Activated CD4-positive, alpha-beta T cell treated with anti-CD3 and anti-CD28 coated beads, Interleukin-2, amount 50 U/mL, for 24 hours (primary cell): ENCODE measurements around the gene MEF2C.
"Not testable (repeated sequence)": the region's sequence is repeated elsewhere in the genome, so short reads cannot be mapped to it uniquely, and the experiment has no call there.

ENCODE experiments used
- DNase-seq, 2 donors: peaks; one replicate each; pipeline ENCODE4 v3.0.0-alpha.2; 2020; ENCODE audit warnings: low read depth in 1 of 2, low spot score in 1 of 2

The MEF2C gene

DNA sequence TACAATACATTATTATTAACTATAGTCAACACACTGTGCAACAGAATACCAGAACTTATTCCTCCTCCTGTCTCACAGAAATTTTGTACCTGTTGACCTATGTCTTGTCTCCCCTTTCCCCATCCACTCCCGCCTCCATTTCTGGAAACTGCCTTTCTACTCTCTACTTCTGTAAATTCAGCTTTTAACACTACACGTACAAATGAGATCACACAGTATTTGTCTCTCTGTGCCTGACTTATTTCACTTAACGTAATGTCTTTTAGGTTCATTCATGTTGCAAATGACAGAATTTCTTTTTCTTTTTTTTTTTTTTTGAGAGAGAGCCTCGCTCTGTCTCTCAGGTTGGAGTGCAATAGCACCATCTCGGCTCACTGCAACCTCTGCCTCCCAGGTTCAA, 19.5 kb downstream of the MEF2C start:
- no peak for DNase-seq

DNA sequence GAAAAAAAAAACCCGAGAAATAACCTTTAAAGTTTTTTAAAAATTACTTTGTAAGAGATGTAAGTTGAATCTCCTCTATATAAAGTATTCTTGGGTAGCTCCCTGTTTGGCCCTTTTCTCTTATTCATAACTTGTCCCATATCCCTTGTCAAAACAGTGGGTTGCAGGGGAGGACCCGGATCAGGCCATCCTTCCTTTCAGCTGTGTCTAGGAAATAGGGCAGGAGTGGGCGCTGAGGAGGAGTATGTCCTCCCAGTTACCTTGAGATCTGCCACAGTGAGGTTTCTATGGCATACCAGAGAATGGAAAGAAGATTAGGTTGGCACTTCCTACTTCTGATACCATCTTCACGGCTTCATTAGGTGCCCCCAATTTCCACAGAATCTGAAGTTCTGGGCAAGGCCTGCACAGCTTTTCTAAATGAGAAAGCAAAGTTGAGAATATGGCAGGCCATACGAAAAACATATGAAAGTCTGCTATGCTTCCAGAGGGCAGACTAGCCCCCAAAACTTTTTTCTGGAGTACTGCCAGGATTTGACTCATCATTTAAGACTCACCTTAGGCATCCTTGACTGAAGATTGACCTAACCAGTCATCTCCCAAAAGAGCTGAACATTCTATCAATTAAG, 20.3 kb downstream of the MEF2C start:
- DNase-seq = no peak

DNA sequence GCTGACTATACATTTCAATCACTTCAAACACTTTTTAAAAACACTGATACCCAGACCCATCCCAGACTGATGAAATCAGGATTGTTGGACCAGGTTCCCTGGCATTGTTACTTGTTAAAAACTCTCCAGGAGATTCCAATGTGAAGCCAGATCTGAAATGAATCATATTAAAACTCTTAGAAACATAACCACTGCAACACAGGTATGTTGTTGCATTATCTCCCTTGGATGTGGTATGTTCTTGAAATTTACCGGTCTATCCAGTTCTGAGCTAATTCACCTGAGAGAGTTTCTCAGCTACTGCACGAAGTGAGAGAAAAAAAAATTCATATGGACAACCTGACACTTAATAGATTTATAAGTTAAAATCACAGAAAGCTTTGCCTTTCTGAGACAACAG, 21.8 kb downstream of the MEF2C start:
- DNase-seq = no peak

DNA sequence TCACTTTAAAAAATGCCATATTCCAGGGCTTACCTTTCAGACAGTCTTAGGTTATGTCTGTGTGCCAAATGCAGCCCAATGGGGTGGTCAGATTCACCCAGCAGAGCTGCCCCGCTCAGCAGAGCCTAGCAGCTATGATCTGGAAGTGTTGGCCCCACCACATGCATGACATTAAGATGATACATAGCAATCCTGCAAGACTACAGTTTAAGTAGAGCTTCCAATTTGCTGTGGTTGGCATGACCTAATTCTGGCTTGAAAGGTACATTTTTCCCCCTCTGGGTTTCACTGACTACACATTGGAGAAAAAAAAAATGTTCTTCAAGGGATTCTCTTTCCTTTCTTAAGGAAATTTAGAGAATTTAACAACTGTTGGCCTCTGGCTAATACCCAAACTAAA, 22.5 kb downstream of the MEF2C start:
- no peak for DNase-seq

DNA sequence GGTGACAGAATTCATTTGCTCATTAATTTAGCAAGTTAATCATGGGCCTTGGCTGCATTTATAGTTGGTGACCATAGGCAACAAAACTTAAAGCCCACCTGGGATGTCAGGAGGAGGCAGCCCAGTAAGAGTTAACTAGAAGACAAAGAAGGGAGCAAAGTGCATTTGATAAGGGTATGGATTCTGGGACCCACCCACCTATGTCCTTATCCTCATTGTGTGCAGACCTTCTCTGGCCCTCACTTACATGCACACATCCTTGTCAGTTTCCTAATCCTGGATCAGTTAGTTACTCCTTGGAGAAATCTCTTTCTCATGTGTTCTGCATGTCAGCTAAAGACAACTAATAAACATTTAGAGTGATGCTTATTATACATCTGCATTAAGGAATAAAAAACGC, 24.6 kb downstream of the MEF2C start:
- DNase-seq = no peak

DNA sequence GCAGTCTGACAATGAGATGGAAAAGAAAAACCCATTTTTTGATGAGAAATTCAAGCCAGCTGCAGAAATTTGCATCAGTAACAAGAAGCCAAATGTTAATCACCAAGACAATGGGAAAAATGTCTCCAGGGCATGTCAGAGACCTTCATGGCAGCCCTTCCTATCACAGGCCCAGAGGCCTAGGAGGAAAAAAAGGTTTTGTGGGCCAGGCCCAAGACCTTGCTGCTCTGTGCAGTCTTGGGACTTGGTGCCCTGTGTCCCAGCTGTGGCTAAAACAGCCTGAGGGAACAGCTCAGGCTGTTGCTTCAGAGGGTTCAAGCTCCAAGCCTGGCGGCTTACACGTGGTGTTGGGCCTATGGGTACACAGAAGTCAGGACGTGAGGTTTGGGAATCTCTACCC, 26.6 kb downstream of the MEF2C start:
- not testable (repeated sequence) for DNase-seq

DNA sequence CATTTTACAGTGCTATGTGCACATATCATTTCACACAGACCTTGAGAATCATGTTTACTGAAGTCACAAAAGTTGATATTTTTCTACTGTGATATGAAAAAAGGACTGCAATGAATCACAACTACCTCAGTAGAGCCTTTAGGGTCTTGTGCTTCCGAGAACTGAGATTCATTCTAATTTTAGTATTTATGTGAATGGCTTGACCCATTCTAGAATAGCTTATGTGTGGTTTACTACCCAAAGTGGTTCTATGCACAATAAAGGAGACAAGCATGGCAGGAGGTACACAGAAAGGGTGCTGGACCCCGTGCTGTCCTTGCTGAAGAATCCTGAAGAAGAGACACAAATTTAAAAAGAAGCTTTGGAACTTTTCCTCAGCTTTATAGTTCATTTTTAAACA, 28.2 kb downstream of the MEF2C start:
- DNase-seq = no peak

DNA sequence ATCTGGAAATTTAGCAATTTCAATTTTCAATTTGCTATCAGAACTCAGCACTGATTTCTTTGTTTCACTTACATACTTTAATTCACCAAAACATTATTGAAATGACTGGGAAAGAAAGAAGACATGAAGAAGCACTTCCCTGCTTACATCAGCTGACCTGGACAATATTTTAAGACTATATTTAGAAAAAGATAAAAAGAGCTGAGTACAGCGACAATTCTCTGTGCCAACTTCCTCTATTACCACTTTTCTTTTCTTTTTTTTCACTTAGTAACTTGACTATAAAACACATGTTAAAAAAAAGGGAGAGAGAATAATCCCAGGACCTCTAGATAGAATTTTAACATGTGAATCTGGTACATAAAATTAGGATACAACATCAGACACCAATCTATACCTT, 35.6 kb downstream of the MEF2C start:
- no peak for DNase-seq

DNA sequence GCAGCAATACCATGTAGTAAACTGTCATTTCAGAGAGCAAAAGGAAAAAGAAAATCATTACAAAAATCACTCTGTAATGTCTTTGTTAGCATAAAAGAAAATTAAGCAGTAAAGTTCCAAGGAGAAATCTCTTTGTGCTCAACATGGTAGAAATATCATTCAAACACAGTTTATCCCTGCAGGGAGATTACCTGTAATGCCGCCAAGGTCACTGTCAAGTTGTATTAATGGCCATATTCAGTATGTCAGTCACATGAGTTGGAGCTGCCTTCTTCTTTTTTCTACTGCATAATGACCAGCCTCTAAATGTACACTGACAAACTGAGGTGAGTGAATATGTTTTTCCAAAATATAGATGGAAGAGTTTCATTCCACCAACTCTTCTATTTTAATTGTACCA, 36.5 kb downstream of the MEF2C start:
- no peak for DNase-seq

DNA sequence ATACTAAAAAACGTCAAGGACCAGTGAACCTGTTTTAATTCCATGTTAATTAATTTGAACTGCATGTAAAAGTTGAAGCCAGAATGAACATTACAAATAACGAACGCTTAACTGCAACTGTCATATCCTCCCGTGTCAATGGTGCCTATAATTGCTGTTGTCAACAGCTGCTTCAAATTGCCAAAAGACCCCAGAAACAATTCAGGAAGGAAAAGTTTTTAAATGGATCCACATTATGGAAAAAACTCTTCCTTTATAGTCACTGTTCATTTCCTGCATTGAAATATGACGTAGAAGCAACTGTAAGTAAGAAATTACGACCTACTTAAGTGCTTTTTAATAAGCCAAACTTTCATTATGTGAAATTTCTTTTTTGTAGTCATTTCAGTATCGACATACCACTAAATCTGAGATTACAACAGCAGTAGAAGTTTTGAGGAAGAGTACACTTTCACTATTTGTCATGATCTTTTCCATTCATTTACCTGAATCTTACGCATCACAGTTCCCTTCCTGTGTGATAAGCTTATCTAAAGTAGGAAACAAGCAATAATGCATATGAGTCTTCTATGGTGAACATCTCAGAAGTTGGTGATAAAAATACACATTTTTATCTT, 37.8 kb downstream of the MEF2C start:
- DNase-seq = no peak

DNA sequence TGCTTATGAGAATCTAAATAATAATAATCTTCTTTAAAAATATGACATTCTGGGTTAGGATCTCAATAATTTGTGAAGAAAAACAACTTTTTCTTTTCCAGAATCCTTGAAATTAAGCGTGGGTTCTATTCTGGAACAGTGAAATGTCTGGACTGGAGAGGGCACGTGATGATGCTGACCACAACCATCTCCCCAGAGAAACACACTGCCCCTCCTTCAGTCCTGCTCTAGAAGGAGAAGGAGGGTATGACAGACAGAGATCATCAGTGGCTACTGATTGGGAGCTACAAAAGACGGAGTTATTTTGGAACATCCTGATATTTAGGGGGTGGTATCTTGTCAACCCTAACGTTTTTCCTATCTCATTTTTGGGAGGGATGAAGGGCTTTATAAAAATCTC, 40.2 kb downstream of the MEF2C start:
- no peak for DNase-seq

DNA sequence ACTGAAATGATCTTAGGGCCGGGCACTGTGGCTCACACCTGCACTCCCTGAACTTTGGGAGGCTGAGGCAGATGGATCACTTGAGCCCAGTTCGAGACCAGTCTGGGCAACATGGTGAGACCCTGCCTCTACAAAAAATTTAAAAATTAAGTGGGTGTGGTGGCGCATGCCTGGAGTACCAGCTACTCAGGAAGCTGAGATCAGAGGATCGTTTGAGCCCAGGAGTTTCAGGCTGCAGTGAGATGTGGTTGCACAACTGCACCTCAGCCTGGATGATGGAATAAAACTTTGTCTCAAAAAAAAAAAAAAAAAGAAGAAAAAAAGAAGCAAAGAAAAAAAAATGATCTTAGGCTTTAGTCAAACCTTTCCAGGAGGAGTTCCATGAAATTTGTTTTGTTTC, 41.8 kb downstream of the MEF2C start:
- DNase-seq = no peak

DNA sequence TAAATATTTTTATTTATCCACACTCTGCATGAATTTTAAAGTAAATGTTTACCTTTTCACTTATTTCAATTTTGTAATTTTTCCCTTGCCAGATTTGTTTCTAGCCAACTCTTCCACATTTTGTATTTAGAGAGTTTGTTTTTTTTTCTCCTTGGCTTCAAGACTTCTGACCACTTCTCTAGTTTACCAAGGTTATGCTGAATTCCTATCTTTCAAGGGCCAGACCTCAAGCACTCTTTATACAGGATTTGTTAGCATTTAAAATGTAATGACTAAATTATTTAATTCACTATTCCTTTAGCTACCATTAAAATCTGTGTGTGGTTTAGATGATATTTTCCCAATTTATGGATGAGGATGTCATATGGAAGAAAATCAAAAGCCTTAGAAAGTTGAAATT, 42.5 kb downstream of the MEF2C start:
- DNase-seq = no peak

DNA sequence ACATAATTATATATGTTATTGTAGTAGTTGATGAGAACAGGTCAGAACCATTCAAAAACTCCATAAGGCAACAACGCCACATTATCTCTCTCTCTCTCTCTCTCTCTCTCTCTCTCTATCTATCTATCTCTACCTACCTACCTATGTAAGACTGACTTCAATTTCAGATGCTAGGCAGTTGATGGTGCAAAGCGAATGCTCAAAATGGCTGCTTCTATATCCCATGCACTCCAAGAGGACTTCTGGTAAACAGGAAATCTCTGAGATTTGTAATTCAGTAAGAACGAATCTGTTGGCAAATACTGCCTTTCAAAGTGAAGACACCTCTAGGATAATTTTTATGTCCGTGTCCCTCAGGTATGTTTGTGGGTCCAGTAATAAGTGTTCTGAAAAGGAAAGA, 43.7 kb downstream of the MEF2C start:
- no peak for DNase-seq

DNA sequence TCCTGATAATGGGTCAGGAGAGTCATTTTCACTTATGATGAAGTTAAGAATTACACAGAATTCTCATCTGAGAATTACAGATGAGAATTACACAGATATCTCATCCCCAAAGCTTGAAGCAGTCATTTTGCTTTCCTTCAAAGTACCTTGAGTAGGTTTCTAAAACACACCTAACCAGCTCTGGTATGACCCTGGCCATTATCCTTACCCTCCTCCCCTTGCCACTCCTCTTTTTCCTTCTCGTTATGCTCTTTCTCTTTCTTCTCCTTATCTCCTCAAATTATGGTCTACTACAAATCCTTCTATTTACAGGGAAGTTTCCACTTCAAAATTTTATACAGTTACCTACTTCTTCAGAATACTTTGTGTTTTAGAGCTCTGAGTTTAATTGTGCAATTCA, 44.5 kb downstream of the MEF2C start:
- no peak for DNase-seq

DNA sequence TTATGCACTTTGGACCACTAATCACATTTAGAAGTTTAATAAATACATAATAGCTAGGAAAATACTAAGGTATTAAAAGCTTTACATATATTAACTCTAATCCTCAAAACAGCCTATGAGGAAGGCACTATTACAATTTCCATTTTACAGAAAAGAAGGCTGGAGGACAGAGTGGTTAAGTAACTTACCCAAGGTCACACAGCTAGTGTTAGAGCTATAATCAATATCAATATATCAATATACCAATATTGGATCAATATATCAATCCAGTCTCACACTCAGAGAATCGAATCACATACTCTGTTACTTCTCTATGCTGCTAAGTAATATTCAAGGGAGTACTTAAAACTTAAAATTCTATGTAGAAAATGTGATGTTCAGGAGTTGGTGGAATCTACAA, 45.2 kb downstream of the MEF2C start:
- DNase-seq = no peak

DNA sequence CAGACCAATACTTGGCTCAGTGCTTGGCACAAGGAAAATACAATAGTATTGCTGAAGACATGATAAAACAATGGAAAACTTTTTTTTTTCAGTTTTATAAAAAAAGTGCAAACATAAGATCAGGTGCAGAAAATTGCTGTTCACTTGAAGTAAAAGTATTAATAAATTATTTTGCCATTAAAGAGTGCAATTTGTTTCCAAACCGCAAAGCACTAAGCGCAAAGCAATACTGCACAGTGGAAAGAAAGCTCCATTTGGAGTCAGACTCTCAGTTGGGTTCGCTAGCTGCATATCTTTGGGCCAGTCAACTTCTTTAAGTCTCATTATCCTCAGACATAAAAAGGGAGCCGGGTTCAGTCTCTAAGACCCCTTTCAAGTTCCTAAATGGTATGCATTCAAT, 45.8 kb downstream of the MEF2C start:
- DNase-seq = no peak

DNA sequence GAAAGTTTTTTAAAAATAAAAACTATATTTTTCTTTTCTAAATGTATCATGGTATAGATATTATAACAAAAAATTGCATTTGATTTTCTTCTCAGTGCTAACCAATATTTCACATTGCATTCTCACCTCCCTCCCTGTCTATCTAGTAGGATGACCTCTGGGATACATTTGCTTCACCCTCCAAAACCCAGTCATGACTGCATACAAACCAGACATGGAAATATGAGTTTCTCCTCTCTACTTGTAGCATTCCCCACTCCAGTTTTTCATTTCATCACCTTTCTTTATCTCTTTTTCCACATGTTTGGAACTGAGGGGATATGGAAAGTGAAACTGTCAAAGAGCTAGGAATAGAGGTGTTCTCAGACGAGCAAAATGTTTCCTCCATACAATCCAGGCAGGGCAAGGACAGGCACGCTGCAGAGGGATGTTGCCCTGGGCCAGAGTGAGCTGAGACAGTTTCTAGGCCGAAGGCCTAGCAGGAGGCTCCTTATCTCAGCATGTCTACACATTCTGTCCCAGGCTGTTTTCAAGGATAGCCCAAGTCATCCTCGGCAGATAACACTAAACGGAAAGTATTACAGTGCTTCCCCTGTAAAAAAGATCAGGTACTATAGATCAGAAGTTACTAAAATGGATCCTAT, 46.7 kb downstream of the MEF2C start:
- no peak for DNase-seq

DNA sequence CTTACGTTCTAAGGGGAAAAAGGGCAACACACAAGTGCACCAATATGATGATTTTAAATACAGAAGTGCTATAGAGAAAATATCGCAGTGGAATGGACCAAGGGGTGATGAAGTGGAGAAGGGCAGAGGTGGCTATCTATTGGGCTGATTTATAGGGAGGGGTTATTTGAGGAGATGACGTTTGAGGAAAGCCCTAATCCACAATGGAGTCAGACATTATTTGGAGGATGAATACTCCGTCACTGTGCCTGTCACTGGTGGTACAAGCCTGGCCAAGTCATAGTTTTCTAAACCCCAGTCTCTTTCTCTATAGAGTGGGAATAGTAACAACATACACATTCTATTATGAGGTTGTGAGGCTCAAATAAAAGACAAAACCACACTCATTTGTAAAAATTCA, 48.5 kb downstream of the MEF2C start:
- no peak for DNase-seq

DNA sequence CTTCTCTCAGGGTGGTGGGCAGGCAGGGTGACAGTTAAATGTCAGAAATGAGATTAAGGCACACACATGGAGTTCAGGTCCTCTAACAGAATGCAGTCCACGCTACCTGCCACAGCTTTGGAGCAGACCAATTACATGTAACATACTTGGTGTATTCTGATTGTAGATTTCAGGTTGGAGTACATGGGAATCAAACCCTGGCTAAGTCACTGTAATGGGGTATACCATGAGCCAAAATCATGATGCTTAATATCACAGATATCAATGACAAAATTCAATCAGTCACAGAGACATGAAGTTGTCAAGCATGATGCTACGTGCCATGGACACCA, 48.9 kb downstream of the MEF2C start:
- no peak for DNase-seq

DNA sequence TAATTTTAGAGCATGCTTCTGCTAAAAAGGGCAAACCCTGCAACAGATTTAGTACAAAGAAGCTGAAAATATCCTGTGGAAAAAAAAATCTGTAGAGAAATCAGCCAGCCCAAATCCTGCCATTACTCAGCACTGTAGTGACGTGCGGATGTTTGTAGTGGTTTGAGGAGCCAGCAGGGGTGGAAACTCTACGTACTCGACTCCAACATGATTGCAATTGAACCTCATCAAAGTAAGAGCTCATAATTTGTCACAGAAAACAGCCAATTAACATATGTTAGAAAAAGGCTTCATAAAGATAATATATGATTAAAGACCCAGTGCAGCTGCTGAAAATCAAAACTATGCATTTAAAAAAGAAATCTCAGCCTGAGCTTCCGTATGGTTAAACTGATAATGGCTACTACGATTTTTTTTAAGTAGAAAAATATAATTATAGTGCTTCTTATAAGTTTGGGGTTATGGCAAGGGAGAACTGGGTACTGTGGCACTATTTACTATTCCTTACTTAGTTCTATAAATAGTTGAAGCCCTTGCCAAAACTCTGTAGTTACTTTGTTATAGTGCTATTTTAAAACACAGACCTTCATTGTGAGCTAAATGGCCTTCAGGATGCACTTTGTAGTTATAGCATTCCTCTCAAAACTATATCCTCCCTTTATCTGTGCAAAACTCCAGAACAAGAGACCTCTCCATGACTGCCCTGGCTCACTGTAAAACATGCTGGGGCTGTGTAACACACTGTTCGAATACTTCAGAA, 49.4 kb downstream of the MEF2C start:
- peak in 1 of 2 donors; percentile 37 for DNase-seq

DNA sequence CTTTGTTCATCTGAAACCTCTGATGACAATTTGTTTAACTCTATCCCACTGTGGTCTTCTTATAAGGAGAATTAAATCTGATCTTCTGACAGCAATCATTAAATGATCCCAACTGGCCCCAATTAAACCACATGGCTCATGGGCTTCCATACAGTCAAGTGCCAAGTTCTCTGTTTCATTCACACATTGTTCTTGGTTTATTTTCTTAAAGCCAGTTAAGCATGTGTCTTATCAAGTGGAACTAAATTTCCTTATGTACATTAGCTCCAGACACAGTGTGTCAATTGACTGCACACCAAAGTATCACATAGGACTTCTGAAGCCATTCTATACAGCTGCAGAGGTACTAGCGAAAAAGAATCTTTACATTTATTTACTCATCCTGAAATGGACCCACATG, 51.2 kb downstream of the MEF2C start:
- no peak for DNase-seq
